HCT116 (cell line): ENCODE data around the gene SLC25A21. TPM values are rescaled to one million over a fixed set of nuclear protein-coding genes. Genes with fewer than 3 reads are reported as not detected.

Experiments
- ATAC-seq: fragments of 200-7000 bp; cut with Tn5 transposase; 2 replicates; pipeline ENCODE4 v1.9.1; 2020; ENCODE audit warnings: mild to moderate bottlenecking, moderate library complexity
- BruUV-seq: library from RNA; stranded (reverse); fragments of 400-500 nt; replicated peaks from 2 replicates; lab custom pipeline; 2021; lab: Mats Ljungman, UMichigan
- CTCF ChIA-PET: fragments of 300-600 bp; sonication (Branson Sonifier 250); formaldehyde crosslinking; loops from one replicate; lab custom pipeline; 2021; ENCODE audit warnings: antibody characterized with exemption; lab: Charles Lee
- POLR2A ChIA-PET: fragments of 300-600, 350-600 bp; sonication (Branson Sonifier 250); formaldehyde crosslinking; loops from one replicate; lab custom pipeline; 2021; ENCODE audit warnings: antibody characterized with exemption; lab: Charles Lee
- RAD21 ChIA-PET, 2 experiments: fragments of 300-600 bp; sonication (Branson Sonifier 250); formaldehyde crosslinking; loops; one replicate each; lab custom pipeline; 2023; ENCODE audit warnings: low total read pairs in 2 of 2; ENCODE audit not compliant: uncharacterized antibody in 2 of 2, unreplicated experiment in 2 of 2, low non-redundant PET in 1 of 2; lab: Charles Lee
- DNase-seq: peaks from one replicate; pipeline ENCODE4 v3.0.0-alpha.2; 2010; ENCODE audit warnings: low read depth, low spot score
- H2AFZ ChIP-seq: fragments of 200-600 bp; shearing (Covaris generic), sonication (generic); 2 replicates; pipeline ENCODE4 v1.6.1; 2017; ENCODE audit warnings: low read depth, mixed run types, mixed read lengths, antibody characterized with exemption, low read length; ENCODE audit not compliant: poor library complexity, severe bottlenecking
- H3K27ac ChIP-seq: 2 replicates; pipeline ENCODE4 v1.5.1; 2012; ENCODE audit warnings: low read depth, low read length
- H3K27me3 ChIP-seq: fragments of 200-600 bp; sonication (generic); 2 replicates; pipeline ENCODE4 v1.6.1; 2016; ENCODE audit warnings: mixed run types, low read length, mixed read lengths; ENCODE audit not compliant: insufficient read depth
- H3K36me3 ChIP-seq, 2 experiments: fragments of 200-500 bp in 1 of 2; fragments of 200-600 bp in 1 of 2; sonication (Bioruptor generic) in 1 of 2; sonication (generic) in 1 of 2; 2 replicates each; pipeline versions ENCODE4 v1.5.1 to v1.6.1; 2014 to 2016; ENCODE audit warnings: low read length in 2 of 2, inconsistent platforms in 1 of 2, mixed read lengths in 1 of 2, mixed run types in 1 of 2; ENCODE audit not compliant: insufficient read depth in 2 of 2, control insufficient read depth in 1 of 2
- H3K4me1 ChIP-seq, 2 experiments: fragments of 200-600 bp in 1 of 2; sonication (generic) in 1 of 2; 2 replicates each; pipeline versions ENCODE4 v1.5.1 to v1.6.1; 2012 to 2017; ENCODE audit warnings: low read length in 2 of 2, inconsistent platforms in 1 of 2, mild to moderate bottlenecking in 1 of 2, mixed read lengths in 1 of 2, mixed run types in 1 of 2, moderate library complexity in 1 of 2; ENCODE audit not compliant: insufficient read depth in 2 of 2, control insufficient read depth in 1 of 2
- H3K4me2 ChIP-seq: fragments of 200-600 bp; sonication (generic); 2 replicates; pipeline ENCODE4 v1.6.1; 2017; ENCODE audit warnings: mixed run types, low read length, mixed read lengths
- H3K4me3 ChIP-seq, 2 experiments: fragments of 200-600 bp in 1 of 2; sonication (generic) in 1 of 2; replicated peaks in 1 of 2; 2 replicates each; pipeline ENCODE4 v1.5.1; 2011 to 2016; ENCODE audit warnings: low read length in 2 of 2, control low read depth in 1 of 2, low read depth in 1 of 2, mild to moderate bottlenecking in 1 of 2, mixed read lengths in 1 of 2, mixed run types in 1 of 2
- H3K79me2 ChIP-seq: fragments of 200-600 bp; sonication (generic); 2 replicates; pipeline ENCODE4 v1.6.1; 2017; ENCODE audit warnings: mild to moderate bottlenecking, mixed run types, low read length, moderate library complexity, mixed read lengths; ENCODE audit not compliant: insufficient read depth
- H3K9ac ChIP-seq: fragments of 200-600 bp; sonication (generic); 2 replicates; pipeline ENCODE4 v1.6.1; 2016; ENCODE audit warnings: low read length, mixed read lengths
- H3K9me2 ChIP-seq: fragments of 200-600 bp; sonication (generic), shearing (Covaris generic); 2 replicates; pipeline ENCODE4 v1.6.1; 2017; ENCODE audit warnings: mixed run types, mild to moderate bottlenecking, moderate library complexity; ENCODE audit not compliant: insufficient read depth
- H3K9me3 ChIP-seq, 2 experiments: fragments of 200-500 bp in 1 of 2; fragments of 200-600 bp in 1 of 2; sonication (Bioruptor generic) in 1 of 2; sonication (generic) in 1 of 2; 2 replicates each; pipeline ENCODE4 v1.6.1; 2014 to 2017; ENCODE audit warnings: low read length in 2 of 2, mixed read lengths in 2 of 2, inconsistent platforms in 1 of 2, low read depth in 1 of 2, mild to moderate bottlenecking in 1 of 2, mixed run types in 1 of 2, moderate library complexity in 1 of 2; ENCODE audit not compliant: control insufficient read depth in 1 of 2, insufficient read depth in 1 of 2
- H4K20me1 ChIP-seq: fragments of 200-600 bp; sonication (generic), shearing (Covaris generic); 2 replicates; pipeline ENCODE4 v1.6.1; 2017; ENCODE audit warnings: mixed run types, mild to moderate bottlenecking, moderate library complexity; ENCODE audit not compliant: insufficient read depth
- EGR1 ChIP-seq: IDR thresholded peaks from 2 replicates; pipeline ENCODE4 v1.6.1; 2012; ENCODE audit warnings: low read depth
- ELF1 ChIP-seq: IDR thresholded peaks from 2 replicates; pipeline ENCODE4 v1.6.1; 2012; ENCODE audit warnings: low read depth, borderline replicate concordance
- FOSL1 ChIP-seq: IDR thresholded peaks from 2 replicates; pipeline ENCODE4 v1.6.1; 2012; ENCODE audit warnings: low read depth
- POLR2A ChIP-seq: IDR thresholded peaks from 2 replicates; pipeline ENCODE4 v1.7.0; 2011; ENCODE audit warnings: borderline replicate concordance; ENCODE audit not compliant: insufficient read depth, insufficient read length; ENCODE audit errors: extremely low read depth
- POLR2AphosphoS5 ChIP-seq: IDR thresholded peaks from 2 replicates; pipeline ENCODE4 v1.6.1; 2011; ENCODE audit warnings: mild to moderate bottlenecking, low read depth, low read length, moderate library complexity
- SIN3A ChIP-seq: IDR thresholded peaks from 2 replicates; pipeline ENCODE4 v1.6.1; 2012; ENCODE audit warnings: low read depth
- YY1 ChIP-seq: IDR thresholded peaks from 2 replicates; pipeline ENCODE4 v1.6.1; 2011; ENCODE audit warnings: low read length, low read depth, moderate library complexity, mild to moderate bottlenecking; ENCODE audit not compliant: insufficient replicate concordance; ENCODE audit errors: extremely low read depth
- ZFX ChIP-seq: fragments of 450-650 bp; IDR thresholded peaks from 2 replicates; pipeline ENCODE4 v1.6.1; 2017
- intact Hi-C: fragments of 100-400 bp; cut with micrococcal nuclease; formaldehyde crosslinking; loops from 2 replicates; pipeline ENCODE4 v1.10.0; 2022
- total RNA-seq: library from RNA; stranded (reverse); gene quantifications from one replicate; pipeline ENCODE4 v1.2.1, GENCODE V29; 2021; ENCODE audit not compliant: unreplicated experiment
- TF ChIP-seq, protein P1 (sequence below), 3 experiments: fragments of 200-600 bp in 1 of 3; sonication (generic) in 1 of 3; IDR thresholded peaks in 2 of 3; conservative IDR thresholded peaks in 1 of 3; 2 replicates each; pipeline ENCODE4 v1.5.1; 2012 to 2017; ENCODE audit warnings: low read depth in 2 of 3, low read length in 2 of 3, antibody characterized with exemption in 1 of 3, borderline replicate concordance in 1 of 3, control low read depth in 1 of 3, mild to moderate bottlenecking in 1 of 3, mixed read lengths in 1 of 3, mixed run types in 1 of 3, moderate library complexity in 1 of 3; ENCODE audit not compliant: insufficient read depth in 1 of 3
- TF ChIP-seq, protein P2 (sequence below): IDR thresholded peaks from 2 replicates; pipeline ENCODE4 v1.6.1; 2012; ENCODE audit warnings: low read depth
- TF ChIP-seq, protein P3 (sequence below): IDR thresholded peaks from 2 replicates; pipeline ENCODE4 v1.6.1; 2012

Gene SLC25A21
- total RNA-seq, 1 experiment from 2014 or later: 3.5 TPM

DNA sequence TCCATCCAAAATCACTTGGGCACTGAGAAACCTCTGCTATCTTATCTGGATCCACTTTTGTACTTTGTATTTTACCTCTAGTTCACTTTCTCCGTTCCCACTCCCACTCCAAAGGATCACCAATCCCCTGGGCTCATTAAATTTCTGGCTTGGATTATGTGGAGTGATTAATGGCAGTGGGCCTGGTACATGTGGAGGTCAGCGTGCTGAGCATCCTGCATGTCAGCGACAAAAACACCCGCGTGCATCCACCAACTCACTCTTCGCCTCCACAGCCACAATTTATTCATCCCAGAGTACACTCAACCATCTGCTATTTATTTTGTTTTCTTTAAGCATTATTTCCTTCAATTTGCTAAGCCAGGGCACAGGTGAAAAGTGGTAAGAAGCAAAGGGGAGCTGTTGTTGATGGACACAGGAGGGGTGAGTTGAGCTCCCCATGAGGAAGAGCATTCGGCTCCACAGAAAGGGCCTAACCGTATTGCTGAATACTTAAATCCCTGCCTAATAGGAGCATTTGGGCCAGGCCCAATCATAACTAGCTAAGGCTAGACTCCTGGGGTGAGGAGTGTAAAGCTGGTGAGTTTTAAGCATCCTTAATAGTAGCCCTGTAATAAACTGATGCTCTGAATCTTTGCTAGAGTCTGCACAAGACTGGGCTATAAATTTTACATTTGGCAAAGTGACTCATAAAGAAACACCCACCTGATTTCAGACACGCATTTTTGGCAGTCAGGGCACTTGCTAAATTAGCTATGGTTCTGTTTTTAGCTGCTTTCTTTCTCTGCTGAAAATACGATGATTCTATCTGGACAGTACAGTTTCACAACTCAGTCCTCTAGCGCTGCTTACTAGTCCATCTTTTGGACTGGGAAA, 137.8 kb downstream of the SLC25A21 start:
- no peak for ATAC-seq
- Histone ChIP-seq H3K9ac (no peak overlapping the region), H3K79me2 (no peaks in the 10 kb centered on the region)
- TF ChIP-seq SIN3A: no peak
- TF ChIP-seq, protein P1, sequence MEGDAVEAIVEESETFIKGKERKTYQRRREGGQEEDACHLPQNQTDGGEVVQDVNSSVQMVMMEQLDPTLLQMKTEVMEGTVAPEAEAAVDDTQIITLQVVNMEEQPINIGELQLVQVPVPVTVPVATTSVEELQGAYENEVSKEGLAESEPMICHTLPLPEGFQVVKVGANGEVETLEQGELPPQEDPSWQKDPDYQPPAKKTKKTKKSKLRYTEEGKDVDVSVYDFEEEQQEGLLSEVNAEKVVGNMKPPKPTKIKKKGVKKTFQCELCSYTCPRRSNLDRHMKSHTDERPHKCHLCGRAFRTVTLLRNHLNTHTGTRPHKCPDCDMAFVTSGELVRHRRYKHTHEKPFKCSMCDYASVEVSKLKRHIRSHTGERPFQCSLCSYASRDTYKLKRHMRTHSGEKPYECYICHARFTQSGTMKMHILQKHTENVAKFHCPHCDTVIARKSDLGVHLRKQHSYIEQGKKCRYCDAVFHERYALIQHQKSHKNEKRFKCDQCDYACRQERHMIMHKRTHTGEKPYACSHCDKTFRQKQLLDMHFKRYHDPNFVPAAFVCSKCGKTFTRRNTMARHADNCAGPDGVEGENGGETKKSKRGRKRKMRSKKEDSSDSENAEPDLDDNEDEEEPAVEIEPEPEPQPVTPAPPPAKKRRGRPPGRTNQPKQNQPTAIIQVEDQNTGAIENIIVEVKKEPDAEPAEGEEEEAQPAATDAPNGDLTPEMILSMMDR (IDR thresholded peaks at IDR 0.05 in 2 of 3, conservative IDR thresholded peaks at IDR 0.05 in 1 of 3; ENCODE audit: borderline replicate concordance in 1 of 3, insufficient read depth in 1 of 3, low read depth in 2 of 3, low read length in 2 of 3): no peak
- TF ChIP-seq POLR2AphosphoS5: no peak
- no peak for TF ChIP-seq EGR1
- TF ChIP-seq, protein P2, sequence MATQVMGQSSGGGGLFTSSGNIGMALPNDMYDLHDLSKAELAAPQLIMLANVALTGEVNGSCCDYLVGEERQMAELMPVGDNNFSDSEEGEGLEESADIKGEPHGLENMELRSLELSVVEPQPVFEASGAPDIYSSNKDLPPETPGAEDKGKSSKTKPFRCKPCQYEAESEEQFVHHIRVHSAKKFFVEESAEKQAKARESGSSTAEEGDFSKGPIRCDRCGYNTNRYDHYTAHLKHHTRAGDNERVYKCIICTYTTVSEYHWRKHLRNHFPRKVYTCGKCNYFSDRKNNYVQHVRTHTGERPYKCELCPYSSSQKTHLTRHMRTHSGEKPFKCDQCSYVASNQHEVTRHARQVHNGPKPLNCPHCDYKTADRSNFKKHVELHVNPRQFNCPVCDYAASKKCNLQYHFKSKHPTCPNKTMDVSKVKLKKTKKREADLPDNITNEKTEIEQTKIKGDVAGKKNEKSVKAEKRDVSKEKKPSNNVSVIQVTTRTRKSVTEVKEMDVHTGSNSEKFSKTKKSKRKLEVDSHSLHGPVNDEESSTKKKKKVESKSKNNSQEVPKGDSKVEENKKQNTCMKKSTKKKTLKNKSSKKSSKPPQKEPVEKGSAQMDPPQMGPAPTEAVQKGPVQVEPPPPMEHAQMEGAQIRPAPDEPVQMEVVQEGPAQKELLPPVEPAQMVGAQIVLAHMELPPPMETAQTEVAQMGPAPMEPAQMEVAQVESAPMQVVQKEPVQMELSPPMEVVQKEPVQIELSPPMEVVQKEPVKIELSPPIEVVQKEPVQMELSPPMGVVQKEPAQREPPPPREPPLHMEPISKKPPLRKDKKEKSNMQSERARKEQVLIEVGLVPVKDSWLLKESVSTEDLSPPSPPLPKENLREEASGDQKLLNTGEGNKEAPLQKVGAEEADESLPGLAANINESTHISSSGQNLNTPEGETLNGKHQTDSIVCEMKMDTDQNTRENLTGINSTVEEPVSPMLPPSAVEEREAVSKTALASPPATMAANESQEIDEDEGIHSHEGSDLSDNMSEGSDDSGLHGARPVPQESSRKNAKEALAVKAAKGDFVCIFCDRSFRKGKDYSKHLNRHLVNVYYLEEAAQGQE: no peak
- no peak for TF ChIP-seq ZFX
- no peak for TF ChIP-seq YY1
- TF ChIP-seq ELF1: no peak
- no peak for TF ChIP-seq FOSL1
- TF ChIP-seq, protein P3, sequence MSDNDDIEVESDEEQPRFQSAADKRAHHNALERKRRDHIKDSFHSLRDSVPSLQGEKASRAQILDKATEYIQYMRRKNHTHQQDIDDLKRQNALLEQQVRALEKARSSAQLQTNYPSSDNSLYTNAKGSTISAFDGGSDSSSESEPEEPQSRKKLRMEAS: no peak
- TF ChIP-seq POLR2A: no peak
- TF ChIP-seq, all 23 proteins: peak for 0
- Histone ChIP-seq H2AFZ (no peak overlapping the region), H3K4me1 (peaks cover 0 to 5% of the 10 kb centered on the region in 2 experiments; a peak in 1 of 4 replicates), H3K27ac (no peak overlapping the region), H3K27me3 (no peaks in the 10 kb centered on the region), H4K20me1 (no peaks in the 10 kb centered on the region), H3K9me2 (no peaks in the 10 kb centered on the region), H3K36me3 (no peaks in the 10 kb centered on the region), H3K4me2 (no peak overlapping the region), H3K9me3 (no peaks in the 10 kb centered on the region), H3K4me3 (no peak overlapping the region)
- BruUV-seq: no TSS peak
- ChIA-PET RAD21 (no interaction called here), CTCF (no interaction called here), POLR2A (no interaction called here)
- no peak for DNase-seq
- intact Hi-C loops: no loop called here
